HS-27A (cell line): ENCODE results near the gene RGS14.
"Not testable (repeated sequence)": the region's sequence is repeated elsewhere in the genome, so short reads cannot be mapped to it uniquely, and the experiment has no call there.

Experiments
- DNase-seq: peaks from one replicate; pipeline ENCODE4 v3.0.0-alpha.2; 2012; ENCODE audit warnings: low read depth, missing footprints

Gene RGS14

GRCh38 chr5:177327539-177328522, 29.9 kb upstream of the RGS14 start:
- no peak for DNase-seq

- DNase-seq: no peak
These were observed 29.0 kb upstream of the RGS14 start for GRCh38 chr5:177328545-177329231.

GRCh38 chr5:177329883-177330282, 27.8 kb upstream of the RGS14 start:
- no peak for DNase-seq

- DNase-seq: no peak
These were observed 26.5 kb upstream of the RGS14 start for GRCh38 chr5:177330991-177331842.

- no peak for DNase-seq
These were observed 25.5 kb upstream of the RGS14 start for GRCh38 chr5:177332031-177332895.

GRCh38 chr5:177332896-177333260, 24.8 kb upstream of the RGS14 start:
- DNase-seq: no peak

GRCh38 chr5:177333420-177334154, 24.1 kb upstream of the RGS14 start:
- DNase-seq: no peak

- no peak for DNase-seq
These were observed 23.6 kb upstream of the RGS14 start for GRCh38 chr5:177334155-177334551.

- DNase-seq: no peak
These were observed 22.7 kb upstream of the RGS14 start for GRCh38 chr5:177334781-177335700.

GRCh38 chr5:177335701-177336065, 22.0 kb upstream of the RGS14 start:
- no peak for DNase-seq

- no peak for DNase-seq
These were observed 21.6 kb upstream of the RGS14 start for GRCh38 chr5:177336112-177336511.

GRCh38 chr5:177336603-177337494, 20.9 kb upstream of the RGS14 start:
- no peak for DNase-seq

GRCh38 chr5:177338251-177339106, 19.2 kb upstream of the RGS14 start:
- no peak for DNase-seq

- no peak for DNase-seq
These were observed 18.6 kb upstream of the RGS14 start for GRCh38 chr5:177339107-177339638.

GRCh38 chr5:177343000-177343399, 14.7 kb upstream of the RGS14 start:
- not testable (repeated sequence) for DNase-seq

GRCh38 chr5:177343777-177344176, 13.9 kb upstream of the RGS14 start:
- DNase-seq: no peak

GRCh38 chr5:177344891-177345290, 12.8 kb upstream of the RGS14 start:
- DNase-seq: no peak
